Astrocyte (in vitro differentiated cells and primary cell): ENCODE results near the gene PTH2R. TPM values are rescaled to one million over a fixed set of nuclear protein-coding genes. Genes with fewer than 3 reads are reported as not detected.
"Not testable (repeated sequence)": the region's sequence is repeated elsewhere in the genome, so short reads cannot be mapped to it uniquely, and the experiment has no call there.

Experiments
- DNase-seq: peaks from one replicate; pipeline ENCODE4 v3.0.0-alpha.2; 2010; ENCODE audit warnings: low read depth
- FAIRE-seq: peaks from 2 replicates; lab custom pipeline; 2011; peaks lifted over from hg19 to GRCh38; lab: Jason Lieb, UNC
- H2AFZ ChIP-seq: 2 replicates; pipeline ENCODE4 v1.6.0; 2012; ENCODE audit warnings: low read depth, low read length, inconsistent platforms
- H3K27ac ChIP-seq: 2 replicates; pipeline ENCODE4 v1.5.1; 2011; ENCODE audit warnings: low read depth, low read length, inconsistent platforms
- H3K27me3 ChIP-seq: 2 replicates; pipeline ENCODE4 v1.6.0; 2011; ENCODE audit warnings: low read length, inconsistent platforms; ENCODE audit not compliant: insufficient read depth
- H3K36me3 ChIP-seq: 2 replicates; pipeline ENCODE4 v1.5.1; 2011; ENCODE audit warnings: low read length, inconsistent platforms; ENCODE audit not compliant: insufficient read depth
- H3K4me1 ChIP-seq: 2 replicates; pipeline ENCODE4 v1.5.1; 2011; ENCODE audit warnings: low read length, inconsistent platforms; ENCODE audit not compliant: insufficient read depth
- H3K4me2 ChIP-seq: 2 replicates; pipeline ENCODE4 v1.6.0; 2012; ENCODE audit warnings: low read length, inconsistent platforms
- H3K4me3 ChIP-seq: 2 replicates; pipeline ENCODE4 v1.5.1; 2011; ENCODE audit warnings: low read depth, mild to moderate bottlenecking, low read length, inconsistent platforms; ENCODE audit not compliant: insufficient read depth
- H3K79me2 ChIP-seq: 2 replicates; pipeline ENCODE4 v1.6.0; 2012; ENCODE audit warnings: mild to moderate bottlenecking, low read length, inconsistent platforms; ENCODE audit not compliant: insufficient read depth
- H3K9ac ChIP-seq: 2 replicates; pipeline ENCODE4 v1.6.0; 2012; ENCODE audit warnings: mild to moderate bottlenecking, low read length, inconsistent platforms
- H3K9me3 ChIP-seq: 2 replicates; pipeline ENCODE4 v1.5.1; 2012; ENCODE audit warnings: low read depth, mild to moderate bottlenecking, low read length, inconsistent platforms; ENCODE audit not compliant: insufficient read depth
- H4K20me1 ChIP-seq: 2 replicates; pipeline ENCODE4 v1.6.0; 2012; ENCODE audit warnings: low read length, inconsistent platforms; ENCODE audit not compliant: insufficient read depth
- H3K27ac Mint-ChIP-seq: one replicate; pipeline ENCODE4 v1.8.0; 2021; ENCODE audit warnings: mild to moderate bottlenecking, mixed read lengths; ENCODE audit not compliant: unreplicated experiment
- H3K27me3 Mint-ChIP-seq: one replicate; pipeline ENCODE4 v1.8.0; 2021; ENCODE audit warnings: low read depth, mixed read lengths; ENCODE audit not compliant: unreplicated experiment
- H3K36me3 Mint-ChIP-seq: one replicate; pipeline ENCODE4 v1.8.0; 2021; ENCODE audit warnings: low read depth, mixed read lengths; ENCODE audit not compliant: unreplicated experiment
- H3K4me1 Mint-ChIP-seq: one replicate; pipeline ENCODE4 v1.8.0; 2021; ENCODE audit warnings: low read depth, mixed read lengths; ENCODE audit not compliant: unreplicated experiment
- H3K4me3 Mint-ChIP-seq: one replicate; pipeline ENCODE4 v1.8.0; 2021; ENCODE audit warnings: mild to moderate bottlenecking, moderate library complexity, mixed read lengths; ENCODE audit not compliant: unreplicated experiment
- H3K9me3 Mint-ChIP-seq: one replicate; pipeline ENCODE4 v1.8.0; 2021; ENCODE audit warnings: mild to moderate bottlenecking, mixed read lengths; ENCODE audit not compliant: unreplicated experiment
- EZH2 ChIP-seq: IDR thresholded peaks from 2 replicates; pipeline ENCODE4 v1.6.1; 2012; ENCODE audit warnings: mild to moderate bottlenecking, low read length, inconsistent platforms; ENCODE audit not compliant: insufficient read depth
- total RNA-seq: library from RNA; stranded (reverse); gene quantifications from 2 replicates; pipeline ENCODE4 v1.2.1, GENCODE V29; 2021
- TF ChIP-seq, protein P1 (sequence below): IDR thresholded peaks from 2 replicates; pipeline ENCODE4 v1.5.1; 2011; ENCODE audit warnings: low read depth, mild to moderate bottlenecking, inconsistent platforms, low read length, moderate library complexity; ENCODE audit not compliant: insufficient read depth

Gene PTH2R
- total RNA-seq, 1 donor from 2014 or later: not detected

DNA sequence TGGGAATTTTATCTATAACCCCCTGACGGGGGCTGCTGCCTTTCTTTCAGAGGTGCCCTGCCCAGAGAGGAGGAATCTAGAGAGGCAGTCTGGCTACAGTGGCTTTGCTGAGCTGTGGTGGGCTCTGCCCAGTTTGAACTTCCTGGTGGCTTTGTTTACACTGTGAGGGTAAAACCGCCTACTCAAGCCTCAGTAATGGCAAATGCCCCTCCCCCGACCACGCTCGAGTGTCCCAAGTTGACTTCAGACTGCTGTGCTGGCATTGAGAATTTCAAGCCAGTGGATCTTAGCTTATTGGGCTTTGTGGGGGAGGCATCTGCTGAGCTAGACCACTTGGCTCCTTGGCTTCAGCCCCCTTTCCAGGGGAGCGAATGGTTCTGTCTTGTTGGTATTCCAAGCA is 118.6 kb downstream of the PTH2R start:
- H3K27ac ChIP-seq, H3K79me2 ChIP-seq, H3K27me3 Mint-ChIP-seq, DNase-seq, H3K9me3 ChIP-seq, H3K36me3 Mint-ChIP-seq, FAIRE-seq, H3K4me3 ChIP-seq, H3K36me3 ChIP-seq, H3K9me3 Mint-ChIP-seq, H3K4me1 ChIP-seq, H3K27me3 ChIP-seq, H3K4me1 Mint-ChIP-seq, H3K27ac Mint-ChIP-seq, H3K4me3 Mint-ChIP-seq, H4K20me1 ChIP-seq, H3K9ac ChIP-seq, H2AFZ ChIP-seq, H3K4me2 ChIP-seq: not testable (repeated sequence)

GRCh38 chr2:208529796-208530195 is 123.2 kb downstream of the PTH2R start:
- H3K27ac ChIP-seq: no peak overlapping the region
- H2AFZ ChIP-seq: no peak overlapping the region
- no peak overlapping the region for H3K4me3 Mint-ChIP-seq
- H3K79me2 ChIP-seq: no peaks in the 10 kb centered on the region
- H3K4me1 ChIP-seq: no peaks in the 10 kb centered on the region
- TF ChIP-seq, protein P1, sequence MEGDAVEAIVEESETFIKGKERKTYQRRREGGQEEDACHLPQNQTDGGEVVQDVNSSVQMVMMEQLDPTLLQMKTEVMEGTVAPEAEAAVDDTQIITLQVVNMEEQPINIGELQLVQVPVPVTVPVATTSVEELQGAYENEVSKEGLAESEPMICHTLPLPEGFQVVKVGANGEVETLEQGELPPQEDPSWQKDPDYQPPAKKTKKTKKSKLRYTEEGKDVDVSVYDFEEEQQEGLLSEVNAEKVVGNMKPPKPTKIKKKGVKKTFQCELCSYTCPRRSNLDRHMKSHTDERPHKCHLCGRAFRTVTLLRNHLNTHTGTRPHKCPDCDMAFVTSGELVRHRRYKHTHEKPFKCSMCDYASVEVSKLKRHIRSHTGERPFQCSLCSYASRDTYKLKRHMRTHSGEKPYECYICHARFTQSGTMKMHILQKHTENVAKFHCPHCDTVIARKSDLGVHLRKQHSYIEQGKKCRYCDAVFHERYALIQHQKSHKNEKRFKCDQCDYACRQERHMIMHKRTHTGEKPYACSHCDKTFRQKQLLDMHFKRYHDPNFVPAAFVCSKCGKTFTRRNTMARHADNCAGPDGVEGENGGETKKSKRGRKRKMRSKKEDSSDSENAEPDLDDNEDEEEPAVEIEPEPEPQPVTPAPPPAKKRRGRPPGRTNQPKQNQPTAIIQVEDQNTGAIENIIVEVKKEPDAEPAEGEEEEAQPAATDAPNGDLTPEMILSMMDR: no peak
- no peak for TF ChIP-seq EZH2
- no peak overlapping the region for H3K4me3 ChIP-seq
- no peak overlapping the region for H3K4me2 ChIP-seq
- H3K27me3 Mint-ChIP-seq: no peaks in the 10 kb centered on the region
- no peaks in the 10 kb centered on the region for H3K36me3 ChIP-seq
- no peaks in the 10 kb centered on the region for H3K4me1 Mint-ChIP-seq
- H4K20me1 ChIP-seq: no peaks in the 10 kb centered on the region
- peaks cover 2% of the 10 kb centered on the region for H3K9me3 Mint-ChIP-seq
- no peak overlapping the region for H3K9ac ChIP-seq
- H3K27me3 ChIP-seq: no peaks in the 10 kb centered on the region
- FAIRE-seq: no peak
- DNase-seq: no peak
- H3K36me3 Mint-ChIP-seq: no peaks in the 10 kb centered on the region
- H3K27ac Mint-ChIP-seq: no peak overlapping the region
- no peaks in the 10 kb centered on the region for H3K9me3 ChIP-seq

GRCh38 chr2:208531361-208531760 is 124.8 kb downstream of the PTH2R start:
- Histone ChIP-seq H3K4me1 (no peaks in the 10 kb centered on the region), H3K79me2 (no peaks in the 10 kb centered on the region), H3K36me3 (no peaks in the 10 kb centered on the region), H3K4me2 (no peak overlapping the region), H3K9ac (no peak overlapping the region), H4K20me1 (no peaks in the 10 kb centered on the region), H3K27me3 (no peaks in the 10 kb centered on the region), H3K9me3 (no peaks in the 10 kb centered on the region), H3K27ac (no peak overlapping the region), H2AFZ (no peak overlapping the region), H3K4me3 (no peak overlapping the region)
- Mint-ChIP-seq H3K4me1 (no peaks in the 10 kb centered on the region), H3K27me3 (no peaks in the 10 kb centered on the region), H3K36me3 (no peaks in the 10 kb centered on the region), H3K4me3 (no peak overlapping the region), H3K9me3 (peaks cover 4% of the 10 kb centered on the region), H3K27ac (no peak overlapping the region)
- TF ChIP-seq, protein P1: no peak
- no peak for TF ChIP-seq EZH2
- FAIRE-seq: no peak
- DNase-seq: no peak

GRCh38 chr2:208535578-208535977 is 129.0 kb downstream of the PTH2R start:
- not testable (repeated sequence) for H3K4me1 Mint-ChIP-seq, H3K4me2 ChIP-seq, H3K27ac ChIP-seq, H4K20me1 ChIP-seq, H3K4me1 ChIP-seq, H3K27ac Mint-ChIP-seq, FAIRE-seq, H3K9me3 ChIP-seq, H3K4me3 Mint-ChIP-seq, H3K4me3 ChIP-seq, H2AFZ ChIP-seq, H3K27me3 ChIP-seq, H3K27me3 Mint-ChIP-seq, H3K9ac ChIP-seq, H3K79me2 ChIP-seq, H3K36me3 ChIP-seq, H3K36me3 Mint-ChIP-seq, H3K9me3 Mint-ChIP-seq, DNase-seq
